ENCODE measurements around the gene TSKU.
"Not testable (repeated sequence)": the region's sequence is repeated elsewhere in the genome, so short reads cannot be mapped to it uniquely, and the experiment has no call there.

Gene TSKU

DNA sequence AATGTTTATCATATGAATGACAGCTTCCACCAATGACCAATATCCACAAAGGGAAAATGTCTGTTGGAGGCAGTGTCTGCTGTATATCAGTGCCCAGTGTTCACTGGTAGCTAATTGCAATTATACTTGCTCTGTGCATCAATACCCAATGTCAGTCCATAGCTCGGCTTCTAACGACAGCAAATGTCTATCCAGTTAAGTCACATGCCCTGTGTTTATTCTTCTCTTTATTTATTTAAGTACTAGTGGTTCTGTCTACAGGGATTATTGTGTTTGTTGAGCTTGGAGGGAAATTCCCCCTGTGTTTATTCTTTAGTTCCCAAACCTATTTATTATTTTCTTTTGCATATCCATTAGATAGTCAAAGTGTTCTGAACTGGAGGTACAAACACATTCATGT lies 18.6 kb downstream of the TSKU start:
- DNase-seq (ENCODE audit: low read depth): no peak

DNA sequence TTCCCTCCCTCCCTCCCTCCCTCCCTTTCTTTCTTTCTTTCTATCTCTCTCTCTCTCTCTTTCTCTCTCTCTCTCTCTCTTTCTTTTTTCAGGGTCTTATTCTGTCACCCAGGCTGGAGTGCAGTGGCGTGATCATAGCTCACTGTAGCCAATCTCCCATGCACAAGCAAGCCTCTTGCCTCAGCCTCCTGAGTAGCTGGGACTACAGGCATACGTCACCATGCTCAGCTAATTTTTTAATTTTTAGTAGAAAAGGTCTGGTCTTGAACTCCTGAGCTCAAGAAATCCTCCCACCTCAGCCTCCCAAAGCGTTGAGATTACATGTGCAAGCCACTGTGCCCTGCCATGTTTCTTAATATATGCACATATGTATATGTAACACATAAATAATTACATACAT lies 19.0 kb downstream of the TSKU start:
- no peak for DNase-seq (ENCODE audit: low read depth)

DNA sequence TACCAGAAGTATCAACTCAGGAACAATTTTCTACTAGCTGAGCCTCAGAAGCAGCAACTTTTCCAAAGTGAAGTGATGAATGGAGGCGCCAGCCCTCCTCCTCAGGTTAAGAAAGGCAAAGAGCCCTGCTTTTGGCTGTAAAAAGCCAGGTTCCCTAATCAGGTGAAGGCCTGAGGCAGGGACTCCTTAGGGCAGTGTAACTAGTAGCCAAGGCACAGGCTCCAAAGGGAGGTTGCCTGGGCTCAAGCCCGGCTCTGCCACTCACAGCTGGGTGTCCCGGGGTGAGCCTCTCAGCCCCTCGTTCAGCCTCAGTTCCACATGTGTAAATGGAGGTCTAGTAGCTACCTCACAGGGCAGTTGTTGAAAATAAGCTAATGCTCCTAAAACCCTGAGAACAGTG lies 19.5 kb downstream of the TSKU start:
- DNase-seq (ENCODE audit: low read depth): no peak

DNA sequence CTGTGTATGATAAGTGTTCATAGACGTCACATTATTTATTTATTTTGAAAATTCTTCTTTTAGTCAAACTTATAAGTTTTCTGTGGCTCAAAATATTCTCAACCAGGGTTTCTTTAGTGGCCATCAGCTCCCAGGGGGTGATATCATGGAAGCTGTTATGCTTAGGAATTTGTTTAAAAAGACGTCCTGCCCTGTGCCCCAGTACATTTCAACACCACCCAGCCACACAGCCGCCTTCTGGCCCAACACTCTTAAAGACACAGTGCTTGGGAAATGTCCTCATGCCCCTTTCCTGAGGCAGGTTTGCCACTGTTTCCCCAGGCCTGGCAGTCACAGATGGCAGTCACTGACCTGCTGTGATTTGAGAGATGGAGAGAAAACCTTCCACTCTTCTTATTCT lies 19.9 kb downstream of the TSKU start:
- no peak for DNase-seq (ENCODE audit: low read depth)

DNA sequence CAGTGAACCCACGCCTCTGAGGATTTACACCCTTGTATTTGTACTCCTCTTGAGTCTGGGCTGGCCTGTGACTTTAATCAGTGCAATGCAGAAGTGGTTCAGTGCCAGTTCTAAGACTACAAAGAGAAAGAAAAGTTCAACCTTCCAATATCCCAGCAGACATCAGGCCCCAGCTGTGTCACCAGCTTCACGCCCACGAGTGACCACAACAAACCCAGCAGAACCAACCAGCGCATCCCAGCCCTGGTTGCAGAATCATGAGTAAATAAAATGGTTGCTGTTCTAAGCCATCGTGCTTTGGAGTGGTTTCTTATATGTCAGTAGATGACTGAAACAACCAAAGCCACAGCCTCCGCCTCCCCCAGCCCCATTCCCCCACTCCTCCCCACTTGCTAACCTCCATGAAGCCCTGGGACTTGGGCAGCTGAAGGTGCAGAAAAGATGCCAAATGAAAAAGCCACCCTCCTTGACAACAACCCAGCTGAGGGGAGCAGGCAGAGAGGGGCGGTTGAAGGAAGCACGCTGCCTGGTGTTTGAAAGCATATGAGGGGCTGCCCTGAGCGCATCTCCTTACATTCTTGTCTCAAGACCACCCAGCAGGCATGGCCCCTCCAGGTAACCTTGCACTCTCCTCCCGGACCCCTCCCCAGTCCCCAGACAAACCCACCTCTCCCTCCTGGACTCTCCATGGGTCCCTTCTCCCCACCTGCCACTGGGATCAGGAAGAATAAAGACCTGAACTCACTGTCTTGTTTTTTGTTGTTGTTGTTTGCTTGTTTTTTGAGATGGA lies 20.9 kb downstream of the TSKU start:
- DNase-seq (ENCODE audit: low read depth): no peak

DNA sequence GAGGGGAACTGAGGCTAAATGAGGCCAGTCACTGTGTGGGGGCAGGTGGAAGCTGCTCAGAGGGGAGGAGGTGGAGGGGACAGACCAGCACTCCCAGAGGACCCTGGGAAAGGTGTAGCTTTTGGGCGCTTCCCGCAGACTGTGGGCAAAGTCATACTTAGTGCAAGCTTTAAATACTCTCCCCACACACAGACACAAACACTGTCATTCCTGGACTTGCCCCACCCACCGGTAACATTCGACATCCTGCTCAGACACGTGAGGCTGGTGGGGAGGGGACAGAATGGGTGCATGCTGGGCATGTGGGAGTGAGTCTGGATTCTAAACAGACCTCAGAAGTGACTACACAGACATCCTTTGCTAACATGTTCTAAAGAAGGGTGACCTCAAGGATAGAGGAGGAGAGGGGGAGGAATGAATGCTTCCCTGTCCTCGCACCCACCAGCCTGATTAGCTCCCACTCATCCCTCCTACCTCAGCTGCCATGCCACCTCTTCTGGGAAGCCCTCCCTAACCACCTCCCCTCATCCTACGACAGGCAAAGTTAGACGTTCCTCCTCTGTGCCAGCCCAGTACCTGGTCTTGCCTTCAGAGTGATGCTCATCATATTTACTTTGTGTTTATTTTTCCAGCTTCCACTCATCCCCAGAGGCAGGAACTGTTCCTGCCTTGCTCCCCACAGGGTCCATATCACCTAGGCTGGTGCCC lies 22.2 kb downstream of the TSKU start:
- no peak for DNase-seq (ENCODE audit: low read depth)

DNA sequence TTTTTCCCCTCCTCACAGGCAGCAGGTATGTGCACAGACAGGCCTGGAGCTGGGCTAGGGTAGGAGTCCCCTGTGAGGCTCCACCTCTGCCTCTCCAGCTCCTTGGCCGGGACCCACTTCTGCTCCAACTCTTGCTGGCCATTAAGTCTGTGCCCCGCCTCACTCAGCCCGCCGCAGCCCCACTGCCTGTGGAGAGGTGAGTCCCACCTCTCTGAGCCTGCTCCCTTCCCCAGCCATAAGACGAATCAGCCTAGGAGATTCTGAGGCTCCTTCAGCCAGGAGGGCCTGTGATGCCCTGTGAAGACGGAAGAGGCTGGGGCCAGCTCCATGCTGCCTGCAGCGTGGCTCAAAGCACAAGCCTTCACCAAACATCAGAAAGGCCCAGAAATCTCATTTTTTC lies 23.0 kb downstream of the TSKU start:
- no peak for DNase-seq (ENCODE audit: low read depth)

- no peak for DNase-seq (ENCODE audit: low read depth)
These were observed 23.6 kb downstream of the TSKU start for GRCh38 chr11:76806608-76807205.

DNA sequence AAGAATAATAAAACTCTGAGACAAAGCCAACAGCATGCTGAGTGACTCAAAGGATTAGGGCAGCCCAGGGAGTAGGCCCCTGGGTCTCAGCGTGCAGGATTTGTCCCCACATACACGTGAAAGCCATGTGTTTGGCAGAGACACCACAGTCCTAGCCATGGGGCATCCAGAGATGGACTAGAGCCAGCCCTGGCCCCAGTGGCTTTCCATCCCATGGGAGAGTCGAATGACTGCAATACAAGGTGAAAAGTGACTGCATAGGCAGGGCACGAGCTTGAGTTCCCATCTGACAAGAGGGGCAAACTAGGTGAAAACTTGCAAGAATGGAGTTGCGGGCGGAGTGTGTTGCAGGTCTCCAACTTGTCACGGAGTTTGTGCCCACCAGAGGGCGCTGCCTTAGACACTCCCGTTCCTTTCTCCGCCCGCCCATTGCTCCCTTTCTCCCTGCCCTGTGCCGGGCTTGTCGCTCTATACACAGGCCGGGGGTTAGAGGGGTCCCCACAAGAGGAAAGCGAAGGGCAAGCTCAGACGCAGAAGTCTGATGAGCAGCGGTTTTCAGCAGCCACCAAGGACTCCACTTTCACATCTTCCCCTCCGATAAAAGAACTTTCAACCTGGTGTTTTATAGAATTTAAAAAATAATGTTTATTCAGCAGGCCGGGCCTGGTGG lies 24.2 kb downstream of the TSKU start:
- peak; percentile 24 for DNase-seq (ENCODE audit: low read depth)

- no peak for DNase-seq (ENCODE audit: low read depth)
These were observed 25.0 kb downstream of the TSKU start for GRCh38 chr11:76808171-76808570.

GRCh38 chr11:76808996-76809395 lies 25.8 kb downstream of the TSKU start:
- no peak for DNase-seq (ENCODE audit: low read depth)

DNA sequence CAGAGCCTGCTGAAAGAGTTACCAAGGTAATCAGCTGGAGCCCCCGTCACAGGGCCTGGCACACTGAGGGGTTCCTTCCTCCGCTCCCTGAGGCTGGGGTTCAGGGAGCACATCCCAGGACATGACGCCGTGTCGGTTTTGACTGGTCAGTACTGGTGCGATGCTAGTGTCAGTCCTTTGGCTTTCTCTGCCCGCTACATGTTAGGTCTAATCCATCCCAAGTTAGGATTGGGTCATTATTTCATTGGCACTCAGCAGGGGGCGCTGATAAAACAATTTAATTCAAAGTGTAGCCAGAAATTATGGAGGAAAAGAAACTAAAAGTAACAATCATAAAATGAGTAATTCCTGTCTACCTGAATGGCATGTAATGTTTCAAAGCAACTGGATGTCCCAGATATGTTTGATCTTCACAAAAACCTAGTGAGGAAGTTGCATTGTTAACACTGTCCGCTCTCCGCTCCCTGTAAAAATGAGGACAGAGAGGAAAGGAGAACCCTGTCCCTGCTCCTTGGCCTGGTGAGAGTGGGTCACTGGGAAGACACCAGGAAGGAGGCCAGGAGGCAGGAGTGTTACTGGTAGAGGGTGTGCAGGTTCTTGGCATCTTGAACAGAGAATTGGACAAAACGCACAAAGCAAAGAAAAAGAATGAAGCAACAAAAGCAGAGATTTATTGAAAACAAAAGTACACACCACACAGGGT lies 27.1 kb downstream of the TSKU start:
- no peak for DNase-seq (ENCODE audit: low read depth)

DNA sequence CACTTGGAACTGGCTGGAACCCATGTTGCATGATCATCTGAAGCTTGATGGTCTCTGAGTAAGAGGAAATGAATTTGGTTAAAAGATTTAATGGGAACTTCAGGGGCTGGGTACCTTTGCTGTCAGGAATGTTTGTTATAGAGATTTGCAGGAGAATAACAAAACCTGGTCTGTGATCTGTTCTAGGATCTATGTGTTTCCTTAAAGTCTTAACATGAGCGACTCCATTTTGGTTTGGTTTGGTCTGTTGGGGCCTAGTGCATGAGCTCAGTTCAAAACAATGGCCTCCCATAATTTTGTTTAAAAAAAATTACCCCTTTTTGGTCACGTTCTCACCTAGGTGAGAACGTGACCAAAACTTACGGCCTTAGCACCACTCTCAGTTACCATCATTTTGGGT lies 28.1 kb downstream of the TSKU start:
- no peak for DNase-seq (ENCODE audit: low read depth)

- DNase-seq (ENCODE audit: low read depth): no peak
These were observed 31.3 kb downstream of the TSKU start for GRCh38 chr11:76814414-76814813.

DNA sequence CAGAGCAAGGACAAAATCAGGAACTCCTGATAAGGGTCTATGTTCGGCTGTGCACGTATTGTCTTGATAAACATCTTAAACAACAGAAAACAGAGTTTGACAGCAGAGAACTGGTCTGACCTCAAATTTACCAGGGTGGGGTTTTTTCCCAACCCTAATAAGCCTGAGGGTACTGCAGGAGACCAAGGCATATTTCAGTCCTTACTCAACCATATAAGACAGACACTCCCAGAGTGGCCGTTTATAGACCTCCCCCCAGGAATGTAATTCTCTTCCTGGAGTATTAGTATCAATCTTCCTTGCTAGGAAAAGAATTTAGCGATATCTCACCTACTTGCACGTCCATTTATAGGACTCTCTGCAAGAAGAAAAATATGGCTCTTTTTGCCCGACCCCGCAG lies 32.5 kb downstream of the TSKU start:
- DNase-seq (ENCODE audit: low read depth): not testable (repeated sequence)

GRCh38 chr11:76820184-76820566 lies 37.0 kb downstream of the TSKU start:
- no peak for DNase-seq (ENCODE audit: low read depth)

- DNase-seq (ENCODE audit: low read depth): not testable (repeated sequence)
These were observed 38.2 kb downstream of the TSKU start for GRCh38 chr11:76821396-76821795.

- no peak for DNase-seq (ENCODE audit: low read depth)
These were observed 39.2 kb downstream of the TSKU start for GRCh38 chr11:76822406-76822805.

- DNase-seq (ENCODE audit: low read depth): no peak
These were observed 40.4 kb downstream of the TSKU start for GRCh38 chr11:76823481-76824028.

DNA sequence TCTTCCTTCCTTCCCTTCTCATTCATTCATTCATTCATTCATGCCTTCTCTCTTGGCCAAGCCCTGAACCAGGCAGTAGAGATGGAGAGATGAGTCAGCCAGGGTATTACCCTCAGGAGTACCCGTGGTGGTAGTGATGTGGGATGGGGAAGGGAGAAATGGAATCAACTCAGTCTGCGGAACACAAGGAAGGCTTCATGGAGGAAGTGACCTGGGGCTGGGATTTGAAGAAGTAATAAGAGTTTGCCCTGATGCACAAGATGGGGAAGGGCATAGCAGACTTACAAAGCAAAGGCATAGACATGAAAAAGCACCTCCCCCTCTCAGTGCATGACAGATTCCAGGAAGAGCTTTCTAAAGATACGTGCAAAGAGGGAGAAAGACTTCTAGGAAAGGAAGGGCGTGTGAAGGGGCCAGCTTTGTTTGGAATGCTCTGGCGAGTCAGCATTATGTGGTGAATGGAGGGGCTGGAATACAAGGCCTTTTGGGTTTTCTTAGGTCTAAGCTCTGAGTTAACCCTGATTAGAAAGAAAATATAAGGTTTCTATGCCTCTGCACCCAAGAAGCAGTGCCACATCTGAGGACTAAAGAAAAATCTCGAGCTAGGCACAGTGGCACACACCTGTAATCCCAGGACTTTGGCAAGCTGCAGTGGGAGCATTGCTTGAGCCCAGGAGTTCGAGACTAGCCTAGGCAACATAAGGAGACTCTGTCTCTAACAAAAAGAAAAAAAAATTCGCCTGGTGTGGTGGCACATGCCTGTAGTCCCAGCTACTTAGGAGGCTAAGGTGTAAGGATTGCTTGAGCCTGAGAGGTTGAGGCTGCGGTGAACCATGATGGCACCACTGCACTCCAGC lies 41.2 kb downstream of the TSKU start:
- DNase-seq (ENCODE audit: low read depth): no peak
